Omental fat pad (tissue), 4 donors: ENCODE measurements around the gene CMKLR1. TPM values are rescaled to one million over a fixed set of nuclear protein-coding genes. Genes with fewer than 3 reads are reported as not detected.

Experiments
- ATAC-seq: fragments of 150-250 bp; one replicate; pipeline ENCODE4 v1.9.1; 2016; ENCODE audit warnings: mild to moderate bottlenecking, moderate library complexity; ENCODE audit not compliant: low FRiP score
- DNase-seq: peaks from one replicate; pipeline ENCODE4 v3.0.0-alpha.2; 2019; ENCODE audit warnings: low spot score
- CTCF ChIP-seq, 3 donors: fragments of 450-650 bp; IDR thresholded peaks; one replicate each; pipeline ENCODE4 v1.5.1; 2016 to 2017; ENCODE audit warnings: antibody characterized with exemption in 3 of 3, mild to moderate bottlenecking in 3 of 3, moderate library complexity in 2 of 3
- total RNA-seq, 4 donors: library from RNA; depleted of rRNA; stranded (reverse); fragments of >200 nt; gene quantifications; one replicate each; pipeline ENCODE4 v1.1.0, GENCODE V29; 2016

Gene CMKLR1
- total RNA-seq, 4 donors from 2014 or later, result 20.7 to 28.1 (median 23.1) TPM

DNA sequence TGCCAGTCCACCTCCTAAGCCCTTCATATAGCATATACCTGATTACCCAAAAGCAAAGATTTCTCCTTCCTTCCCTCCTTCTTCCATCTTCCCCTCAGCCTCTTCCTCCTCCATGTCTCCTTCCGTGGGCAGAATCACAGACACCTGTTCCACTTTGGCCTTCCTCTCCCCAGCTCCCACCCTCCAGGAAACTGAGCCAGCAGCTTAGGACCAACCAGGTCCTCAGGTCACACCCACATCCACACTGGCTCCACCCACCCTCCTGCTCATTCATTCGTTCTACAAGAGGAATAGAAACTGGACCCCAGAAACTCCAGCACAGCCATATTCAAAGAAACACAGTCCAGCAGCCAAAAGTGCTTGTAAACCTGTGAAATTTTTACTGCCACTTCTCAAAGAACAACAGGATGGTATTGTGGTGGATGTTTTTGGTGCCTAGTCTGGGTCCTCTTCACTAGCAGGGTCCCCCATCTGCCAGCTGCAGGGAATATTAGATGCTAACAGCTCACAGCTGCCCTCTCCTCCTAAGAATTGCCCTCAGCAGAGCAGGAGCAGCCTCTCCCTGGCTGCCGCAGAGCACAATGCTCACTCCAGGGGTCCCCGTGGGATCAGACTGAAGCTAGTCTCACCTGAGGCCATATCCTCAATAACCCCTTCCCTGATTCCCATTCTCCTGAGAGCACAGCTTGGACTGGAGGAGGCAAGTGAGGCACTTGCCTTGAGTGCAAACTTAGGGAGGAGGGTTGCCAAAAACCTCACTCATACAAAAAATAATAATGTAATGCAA is 18.4 kb downstream of the CMKLR1 start:
- DNase-seq (no peak), ATAC-seq (no peak)
- no peak for TF ChIP-seq CTCF (IDR thresholded peaks at IDR 0.05)

- TF ChIP-seq CTCF (IDR thresholded peaks at IDR 0.05), result no peak
- DNase-seq (no peak), ATAC-seq (no peak)
These were observed 19.6 kb downstream of the CMKLR1 start for GRCh38 chr12:108319277-108320234.

DNA sequence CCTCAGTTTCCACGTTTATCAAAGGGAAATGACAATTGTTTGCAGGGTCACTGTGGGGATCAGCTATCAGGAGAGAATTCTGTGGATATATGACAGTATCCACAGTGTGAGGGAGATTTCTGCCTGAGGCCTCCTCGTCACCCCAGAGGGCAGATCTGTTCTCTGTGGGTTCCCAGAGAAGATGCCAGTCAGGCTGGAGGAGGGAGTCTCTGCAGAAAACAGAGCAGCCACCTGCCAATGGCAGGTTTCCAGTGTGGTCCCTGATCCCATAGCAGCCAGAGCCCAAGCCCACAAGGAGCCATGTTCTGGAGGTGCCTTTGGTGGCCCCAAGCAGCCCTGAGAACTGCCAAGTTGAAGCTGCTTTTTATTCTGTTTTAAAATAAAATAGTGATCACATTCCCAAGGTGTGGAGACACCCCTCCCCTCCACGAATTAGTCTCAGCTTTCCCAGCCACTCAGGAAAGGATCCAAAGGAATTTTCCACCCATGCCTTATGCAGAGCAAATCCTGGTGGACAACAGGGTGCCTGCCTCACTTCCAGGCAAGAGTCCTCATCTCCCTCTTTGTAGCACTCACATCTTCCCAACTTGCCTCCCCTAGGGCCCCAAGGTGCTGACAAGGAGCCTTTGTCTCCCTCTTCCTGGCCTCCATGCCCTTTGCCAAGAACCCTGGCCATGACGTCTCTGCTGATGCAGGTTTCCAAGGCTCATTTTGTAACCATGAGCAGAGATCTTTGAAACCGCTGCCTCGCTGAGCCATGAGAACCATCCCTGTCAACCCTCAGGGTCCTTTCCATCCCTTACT is 20.4 kb downstream of the CMKLR1 start:
- no peak for DNase-seq
- no peak for ATAC-seq
- no peak for TF ChIP-seq CTCF (IDR thresholded peaks at IDR 0.05)

DNA sequence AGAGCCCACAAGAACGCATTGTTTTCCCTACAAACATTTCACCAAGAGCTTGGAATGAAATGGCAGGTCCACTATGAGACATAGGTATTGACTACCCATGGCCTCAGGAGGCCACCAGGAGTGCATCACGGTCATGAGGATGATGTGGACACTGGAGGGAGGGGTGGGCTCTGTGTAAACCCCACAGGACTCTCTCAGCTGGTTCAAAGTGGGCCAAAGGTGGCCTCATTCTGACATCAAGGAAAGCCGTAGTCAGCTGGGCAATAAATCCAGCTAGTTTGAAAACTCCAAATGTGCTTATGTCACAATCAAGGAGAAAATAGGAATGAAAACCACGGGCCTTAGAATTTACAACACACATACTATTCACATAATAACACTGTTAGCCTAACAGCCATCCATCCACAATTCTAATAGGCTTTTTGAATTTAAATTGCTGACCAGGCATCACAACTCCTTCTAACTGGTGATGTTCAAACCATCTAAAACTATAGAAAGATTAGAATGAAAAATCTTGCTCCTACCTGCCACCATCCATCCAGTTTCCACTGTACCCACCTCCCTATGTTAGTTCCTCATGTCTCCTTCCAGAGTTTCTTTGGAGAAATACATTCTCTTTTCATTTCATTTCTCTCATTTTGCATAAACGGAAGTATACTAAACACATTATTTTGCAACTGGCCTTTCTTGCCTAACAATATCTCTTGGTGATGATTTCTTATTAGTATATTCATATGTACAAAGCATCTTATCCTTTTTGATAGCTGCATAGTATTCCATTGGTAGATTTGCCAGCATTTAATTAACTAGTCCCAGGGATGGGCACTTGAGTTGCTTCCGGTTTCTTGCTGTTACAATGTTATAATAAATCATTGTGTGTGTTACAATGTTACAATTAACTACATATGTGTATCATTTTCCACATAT is 21.5 kb downstream of the CMKLR1 start:
- DNase-seq, result no peak
- ATAC-seq, result no peak
- no peak for TF ChIP-seq CTCF (IDR thresholded peaks at IDR 0.05)

DNA sequence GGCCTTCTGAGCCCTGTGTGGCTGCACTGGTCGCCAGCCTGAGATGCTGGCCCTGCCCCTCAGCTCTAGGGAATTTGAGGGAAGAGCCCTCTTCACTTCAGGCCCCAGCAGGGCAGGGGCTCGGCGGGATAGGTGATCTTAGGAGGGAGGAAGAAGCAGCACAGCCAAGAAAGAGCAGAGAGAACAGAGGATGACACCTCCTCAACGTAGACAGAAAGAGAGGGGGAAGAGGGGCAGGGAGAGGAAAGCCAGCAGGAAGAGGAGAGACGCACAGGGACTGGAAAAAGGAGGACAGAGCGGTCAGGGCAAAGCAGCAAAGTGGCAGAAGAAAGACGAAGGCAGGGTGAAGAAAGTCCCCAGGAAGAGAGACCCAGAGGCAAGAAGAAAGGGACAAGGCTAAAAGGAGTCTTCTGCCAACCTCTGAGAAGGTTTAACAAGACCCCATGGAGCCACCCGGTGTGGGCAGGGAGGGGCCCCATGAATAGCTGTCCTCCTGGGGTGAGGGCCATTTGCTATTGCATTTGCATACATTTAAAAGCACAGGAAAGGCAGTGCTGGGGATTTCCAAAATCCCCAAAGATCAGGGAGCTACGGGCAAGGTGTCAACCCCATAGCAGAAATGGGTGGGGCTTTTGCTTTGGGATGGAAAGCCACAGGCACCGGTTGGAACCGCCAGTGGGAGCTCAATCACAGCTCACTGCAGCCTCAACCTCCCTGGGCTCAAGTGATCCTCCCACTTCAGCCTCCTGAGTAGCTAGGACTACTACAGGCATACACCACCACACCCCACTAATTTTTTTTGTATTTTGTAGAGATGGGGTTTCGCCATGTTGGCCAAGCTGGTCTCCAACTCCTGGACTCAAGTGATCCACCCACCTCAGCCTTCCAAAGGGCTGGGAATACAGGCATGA is 22.7 kb downstream of the CMKLR1 start:
- no peak for TF ChIP-seq CTCF (IDR thresholded peaks at IDR 0.05)
- no peak for DNase-seq
- no peak for ATAC-seq
